ENCODE measurements around the gene KCNA2. TPM values are rescaled to one million over a fixed set of nuclear protein-coding genes. Genes with fewer than 3 reads are reported as not detected.

KCNA2 gene
- total RNA-seq, 4 donors from 2014 or later: 2.9 to 6.8 (median 3.5) TPM

- peak in 1 of 2 donors; percentile 31 for DNase-seq
Observed at GRCh38 chr1:110616587-110616986, 10.4 kb upstream of the KCNA2 start.

GRCh38 chr1:110615548-110616130, 9.5 kb upstream of the KCNA2 start:
- Histone ChIP-seq H3K9me3 (no peaks in the 10 kb centered on the region), H3K4me1 (peaks cover 6 to 16% of the 10 kb centered on the region in 2 donors), H3K4me3 (replicated peaks in 1 of 3) (no peak overlapping the region), H3K27me3 (no peaks in the 10 kb centered on the region), H3K27ac (no peak overlapping the region), H3K36me3 (no peaks in the 10 kb centered on the region)
- intact Hi-C loops (cut with DNase I): loop anchor here (2.0 to 10.0 kb wide), 2 partner anchors 59 to 91 kb away; no protein-coding TSS in a partner anchor
- 23 to 24% methylated on average over 9 of the region's 9 CpGs for WGBS, 2 donors
- peak; percentile 77 to 80 for DNase-seq
- peak; percentile 44 to 82 (median 74) for TF ChIP-seq CTCF (IDR thresholded peaks at IDR 0.05)
- TF ChIP-seq POLR2A (IDR thresholded peaks at IDR 0.05): no peak

More at GRCh38 chr1:110616587-110616986, 10.4 kb upstream of the KCNA2 start:
- no peaks in the 10 kb centered on the region for H3K36me3 ChIP-seq
- no peaks in the 10 kb centered on the region for H3K27me3 ChIP-seq
- intact Hi-C loops (cut with DNase I): loop anchor here (2.0 to 10.0 kb wide), 2 partner anchors 60 to 92 kb away; no protein-coding TSS in a partner anchor
- H3K4me3 ChIP-seq (replicated peaks in 1 of 3): no peak overlapping the region
- WGBS, 2 donors: 29% methylated on average over 3 of the region's 3 CpGs
- no peaks in the 10 kb centered on the region for H3K9me3 ChIP-seq
- peaks cover 6 to 16% of the 10 kb centered on the region in 2 donors for H3K4me1 ChIP-seq
- H3K27ac ChIP-seq: no peak overlapping the region
- TF ChIP-seq POLR2A (IDR thresholded peaks at IDR 0.05) (no peak), CTCF (IDR thresholded peaks at IDR 0.05) (no peak)

GRCh38 chr1:110612060-110612745, 6.0 kb upstream of the KCNA2 start:
- WGBS, 2 donors: 50 to 53% methylated on average over 9 to 10 of the region's 10 CpGs
- Histone ChIP-seq H3K4me3 (replicated peaks in 1 of 3) (no peak overlapping the region), H3K27ac (no peak overlapping the region), H3K27me3 (no peaks in the 10 kb centered on the region), H3K36me3 (no peaks in the 10 kb centered on the region), H3K9me3 (no peaks in the 10 kb centered on the region), H3K4me1 (peaks cover 5 to 7% of the 10 kb centered on the region in 2 donors)
- no peak for DNase-seq
- intact Hi-C loops (cut with DNase I): loop anchor here (10.0 kb wide), 1 partner anchor 87 kb away; no protein-coding TSS in a partner anchor
- TF ChIP-seq CTCF (IDR thresholded peaks at IDR 0.05): no peak
- TF ChIP-seq POLR2A (IDR thresholded peaks at IDR 0.05): no peak

- peaks cover 5 to 11% of the 10 kb centered on the region in 2 donors for H3K4me1 ChIP-seq
- WGBS, 2 donors: 73 to 81% methylated on average over 4 of the region's 4 CpGs
- no peak for DNase-seq
- no peaks in the 10 kb centered on the region for H3K27me3 ChIP-seq
- H3K4me3 ChIP-seq (replicated peaks in 1 of 3): no peak overlapping the region
- intact Hi-C loops (cut with DNase I): loop anchor here (10.0 kb wide), 1 partner anchor 86 kb away; no protein-coding TSS in a partner anchor
- no peaks in the 10 kb centered on the region for H3K36me3 ChIP-seq
- no peak for TF ChIP-seq CTCF (IDR thresholded peaks at IDR 0.05)
- TF ChIP-seq POLR2A (IDR thresholded peaks at IDR 0.05): no peak
- H3K9me3 ChIP-seq: no peaks in the 10 kb centered on the region
- H3K27ac ChIP-seq: no peak overlapping the region
Observed at GRCh38 chr1:110610696-110611286, 4.6 kb upstream of the KCNA2 start.
